Hypothalamus (tissue), 51 donors: ENCODE results near the gene IDUA.

Experiments used
- DNase-seq, 51 donors: peaks; one replicate each; lab custom pipeline; 2025; lab: John Stamatoyannopoulos, UW

IDUA gene

GRCh38 chr4:1041147-1041935 is 54.5 kb downstream of the IDUA start:
- peak in 5 of 51 donors; percentile 22 to 46 (median 31) for DNase-seq

GRCh38 chr4:1041936-1042330 is 55.1 kb downstream of the IDUA start:
- no peak for DNase-seq

- no peak for DNase-seq
These were observed 55.7 kb downstream of the IDUA start for GRCh38 chr4:1042352-1043055.

- no peak for DNase-seq
These were observed 56.3 kb downstream of the IDUA start for GRCh38 chr4:1043162-1043561.

- DNase-seq = peak in 33 of 51 donors; percentile 17 to 94 (median 60)
These were observed 57.0 kb downstream of the IDUA start for GRCh38 chr4:1043651-1044468.

- DNase-seq = no peak
These were observed 57.8 kb downstream of the IDUA start for GRCh38 chr4:1044469-1045192.

- peak in 2 of 51 donors; percentile 35 to 59 for DNase-seq
These were observed 58.4 kb downstream of the IDUA start for GRCh38 chr4:1045193-1045594.

- DNase-seq = peak in 10 of 51 donors; percentile 27 to 64 (median 40)
These were observed 58.9 kb downstream of the IDUA start for GRCh38 chr4:1045595-1046201.

GRCh38 chr4:1046581-1047011 is 59.8 kb downstream of the IDUA start:
- peak in 34 of 51 donors; percentile 23 to 83 (median 52) for DNase-seq

GRCh38 chr4:1047106-1047975 is 60.5 kb downstream of the IDUA start:
- DNase-seq = no peak

- DNase-seq = no peak
These were observed 61.3 kb downstream of the IDUA start for GRCh38 chr4:1047976-1048772.

GRCh38 chr4:1048773-1049590 is 62.1 kb downstream of the IDUA start:
- DNase-seq = no peak

- DNase-seq = no peak
These were observed 62.7 kb downstream of the IDUA start for GRCh38 chr4:1049591-1049905.

- DNase-seq = peak in 29 of 51 donors; percentile 27 to 86 (median 53)
These were observed 63.8 kb downstream of the IDUA start for GRCh38 chr4:1050486-1051213.

GRCh38 chr4:1051472-1051871 is 64.6 kb downstream of the IDUA start:
- DNase-seq = no peak

- DNase-seq = no peak
These were observed 65.4 kb downstream of the IDUA start for GRCh38 chr4:1052231-1052671.
